K562 (cell line): ENCODE measurements around the gene FRMPD2. TPM values are rescaled to one million over a fixed set of nuclear protein-coding genes. Genes with fewer than 3 reads are reported as not detected.
A peak's percentile ranks its signal among the peaks of the same experiment; 100 is the strongest.

Source experiments
- ATF7 ChIP-seq: fragments of 450-650 bp; IDR thresholded peaks from 2 replicates; pipeline ENCODE4 v1.7.1; 2014; ENCODE audit warnings: mild to moderate bottlenecking, moderate library complexity
- BRCA1 ChIP-seq, 2 experiments: fragments of 450-650 bp in 1 of 2; sonication (generic) in 1 of 2; formaldehyde crosslinking in 1 of 2; IDR thresholded peaks; 2 replicates each; pipeline versions ENCODE4 v1.5.0 to v1.6.1; 2017 to 2020; ENCODE audit warnings: mild to moderate bottlenecking in 1 of 2, missing genetic modification reagents in 1 of 2
- CHD2 ChIP-seq: IDR thresholded peaks from 2 replicates; pipeline ENCODE4 v1.6.1; 2011; ENCODE audit warnings: low read depth, low read length
- CREB1 ChIP-seq, 2 experiments: sonication (generic) in 1 of 2; formaldehyde crosslinking in 1 of 2; IDR thresholded peaks; 2 replicates each; pipeline versions ENCODE4 v1.6.1 to v1.8.0; 2012 to 2022; ENCODE audit warnings: inconsistent platforms in 1 of 2, mild to moderate bottlenecking in 1 of 2, missing genetic modification reagents in 1 of 2, moderate library complexity in 1 of 2
- E2F3 ChIP-seq: fragments of 250-450 bp; sonication (Bioruptor Pico); IDR thresholded peaks from 2 replicates; pipeline ENCODE4 v1.4.0; 2020; ENCODE audit warnings: mild to moderate bottlenecking
- ERF ChIP-seq: fragments of 450-650 bp; formaldehyde crosslinking; IDR thresholded peaks from 2 replicates; pipeline ENCODE4 v1.4.0; 2020; ENCODE audit warnings: mild to moderate bottlenecking, mixed read lengths
- FOXM1 ChIP-seq, 2 experiments: fragments of 450-650 bp in 1 of 2; sonication (generic) in 1 of 2; formaldehyde crosslinking in 1 of 2; IDR thresholded peaks; 2 replicates each; pipeline versions ENCODE4 v1.6.1 to v1.9.0; 2017 to 2022; ENCODE audit warnings: low read depth in 2 of 2, mild to moderate bottlenecking in 2 of 2, missing genetic modification reagents in 1 of 2, moderate library complexity in 1 of 2
- MAZ ChIP-seq, 2 experiments: fragments of 450-650 bp in 1 of 2; sonication (generic) in 1 of 2; formaldehyde crosslinking; IDR thresholded peaks in 1 of 2; conservative IDR thresholded peaks in 1 of 2; 2 replicates each; pipeline versions ENCODE4 v1.4.0 to v1.5.0; 2020; ENCODE audit warnings: mild to moderate bottlenecking in 1 of 2, missing genetic modification reagents in 1 of 2
- MEF2A ChIP-seq: IDR thresholded peaks from 2 replicates; pipeline ENCODE4 v1.6.1; 2011; ENCODE audit warnings: low read depth, mild to moderate bottlenecking, low read length, moderate library complexity; ENCODE audit not compliant: control insufficient read depth
- MXI1 ChIP-seq: IDR thresholded peaks from 2 replicates; pipeline ENCODE4 v1.6.1; 2011; ENCODE audit warnings: low read depth, mild to moderate bottlenecking, improper control_type of control experiment, low read length
- NCOR1 ChIP-seq: fragments of 450-650 bp; IDR thresholded peaks from 2 replicates; pipeline ENCODE4 v1.6.1; 2016; ENCODE audit warnings: mild to moderate bottlenecking, moderate library complexity
- PTTG1 ChIP-seq: fragments of 450-650 bp; IDR thresholded peaks from 2 replicates; pipeline ENCODE4 v1.6.1; 2016; ENCODE audit warnings: low read depth, mild to moderate bottlenecking, missing genetic modification characterization, missing compliant biosample characterization
- RAD51 ChIP-seq: fragments of 450-650 bp; IDR thresholded peaks from 2 replicates; pipeline ENCODE4 v1.7.1; 2016; ENCODE audit warnings: low read depth, mild to moderate bottlenecking, borderline replicate concordance
- ZNF282 ChIP-seq: sonication (generic); formaldehyde crosslinking; IDR thresholded peaks from 2 replicates; pipeline ENCODE4 v1.8.1; 2023; ENCODE audit warnings: missing genetic modification reagents
- ZNF764 ChIP-seq: fragments of 250-450 bp; sonication (Bioruptor Pico); IDR thresholded peaks from 2 replicates; pipeline ENCODE4 v1.4.0; 2020; ENCODE audit warnings: low read depth, mild to moderate bottlenecking, moderate library complexity
- polyA plus RNA-seq, 8 experiments: library from polyadenylated mRNA; depleted of rRNA in 4 of 8; stranded (reverse) in 5 of 8; unstranded in 3 of 8; fragments of >200 nt; fragmentation: Nextera tagmentation in 2 of 8; fragmentation: Illumina TruSeq in 1 of 8; extraction: Ambion mirVana in 2 of 8; extraction: Trizol in 1 of 8; gene quantifications; 2 replicates each; pipeline versions ENCODE4 v1.2.1 to v1.2.3, GENCODE V29; 2011 to 2014; ENCODE audit warnings: inconsistent platforms in 1 of 8, missing spikeins in 1 of 8
- total RNA-seq, 7 experiments: library from RNA; depleted of rRNA in 6 of 7; stranded (reverse); fragments of >200 nt in 6 of 7; fragmentation: Illumina TruSeq in 2 of 7; extraction: Trizol in 2 of 7; gene quantifications; 2 replicates each; pipeline versions ENCODE4 v1.2.1 to v1.2.3, GENCODE V29; 2011 to 2021; ENCODE audit warnings: low replicate concordance in 1 of 7
- TF ChIP-seq, protein P1 (sequence below): fragments of 450-650 bp; IDR thresholded peaks from 2 replicates; pipeline ENCODE4 v1.6.1; 2016; ENCODE audit warnings: mild to moderate bottlenecking, moderate library complexity

FRMPD2 gene
- total and polyA plus RNA-seq, 9 of the 15 experiments (the other 6 are each of a cell fraction or from before 2014, with no cell fraction given): 0.12 to 0.95 (median 0.33) TPM

DNA sequence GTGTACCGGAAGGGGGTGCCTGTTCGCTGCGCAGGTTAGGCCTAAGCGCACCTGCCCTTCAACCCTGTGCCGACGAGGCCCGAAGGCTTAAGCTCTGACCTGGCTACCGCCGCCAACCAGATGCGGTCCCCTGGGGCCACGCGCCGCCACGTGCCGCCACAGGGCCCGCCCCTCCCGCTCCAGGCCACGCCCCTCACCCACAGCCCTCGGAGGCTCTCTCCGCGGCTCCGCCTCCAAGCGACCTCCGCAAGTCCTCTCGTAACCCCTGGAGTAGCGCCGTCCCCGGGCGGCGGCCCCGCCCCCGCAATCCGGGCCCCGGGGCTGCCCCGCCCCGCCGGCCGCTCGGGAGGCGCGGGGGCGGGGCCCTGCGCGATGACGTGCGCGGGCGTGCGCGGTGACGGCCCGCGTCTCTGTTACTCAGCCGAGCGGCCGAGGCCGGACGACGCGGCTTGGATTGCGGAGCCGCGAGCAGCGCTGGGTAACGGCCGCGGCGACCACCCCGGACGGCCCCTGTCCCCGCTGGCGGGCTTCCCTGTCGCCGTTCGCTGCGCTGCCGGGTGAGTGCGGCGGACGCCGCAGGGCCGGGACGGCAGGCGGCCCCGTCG is 31.9 kb upstream of the FRMPD2 start, which contains the start of gene MAPK8 (continued):
- TF ChIP-seq, protein P1, sequence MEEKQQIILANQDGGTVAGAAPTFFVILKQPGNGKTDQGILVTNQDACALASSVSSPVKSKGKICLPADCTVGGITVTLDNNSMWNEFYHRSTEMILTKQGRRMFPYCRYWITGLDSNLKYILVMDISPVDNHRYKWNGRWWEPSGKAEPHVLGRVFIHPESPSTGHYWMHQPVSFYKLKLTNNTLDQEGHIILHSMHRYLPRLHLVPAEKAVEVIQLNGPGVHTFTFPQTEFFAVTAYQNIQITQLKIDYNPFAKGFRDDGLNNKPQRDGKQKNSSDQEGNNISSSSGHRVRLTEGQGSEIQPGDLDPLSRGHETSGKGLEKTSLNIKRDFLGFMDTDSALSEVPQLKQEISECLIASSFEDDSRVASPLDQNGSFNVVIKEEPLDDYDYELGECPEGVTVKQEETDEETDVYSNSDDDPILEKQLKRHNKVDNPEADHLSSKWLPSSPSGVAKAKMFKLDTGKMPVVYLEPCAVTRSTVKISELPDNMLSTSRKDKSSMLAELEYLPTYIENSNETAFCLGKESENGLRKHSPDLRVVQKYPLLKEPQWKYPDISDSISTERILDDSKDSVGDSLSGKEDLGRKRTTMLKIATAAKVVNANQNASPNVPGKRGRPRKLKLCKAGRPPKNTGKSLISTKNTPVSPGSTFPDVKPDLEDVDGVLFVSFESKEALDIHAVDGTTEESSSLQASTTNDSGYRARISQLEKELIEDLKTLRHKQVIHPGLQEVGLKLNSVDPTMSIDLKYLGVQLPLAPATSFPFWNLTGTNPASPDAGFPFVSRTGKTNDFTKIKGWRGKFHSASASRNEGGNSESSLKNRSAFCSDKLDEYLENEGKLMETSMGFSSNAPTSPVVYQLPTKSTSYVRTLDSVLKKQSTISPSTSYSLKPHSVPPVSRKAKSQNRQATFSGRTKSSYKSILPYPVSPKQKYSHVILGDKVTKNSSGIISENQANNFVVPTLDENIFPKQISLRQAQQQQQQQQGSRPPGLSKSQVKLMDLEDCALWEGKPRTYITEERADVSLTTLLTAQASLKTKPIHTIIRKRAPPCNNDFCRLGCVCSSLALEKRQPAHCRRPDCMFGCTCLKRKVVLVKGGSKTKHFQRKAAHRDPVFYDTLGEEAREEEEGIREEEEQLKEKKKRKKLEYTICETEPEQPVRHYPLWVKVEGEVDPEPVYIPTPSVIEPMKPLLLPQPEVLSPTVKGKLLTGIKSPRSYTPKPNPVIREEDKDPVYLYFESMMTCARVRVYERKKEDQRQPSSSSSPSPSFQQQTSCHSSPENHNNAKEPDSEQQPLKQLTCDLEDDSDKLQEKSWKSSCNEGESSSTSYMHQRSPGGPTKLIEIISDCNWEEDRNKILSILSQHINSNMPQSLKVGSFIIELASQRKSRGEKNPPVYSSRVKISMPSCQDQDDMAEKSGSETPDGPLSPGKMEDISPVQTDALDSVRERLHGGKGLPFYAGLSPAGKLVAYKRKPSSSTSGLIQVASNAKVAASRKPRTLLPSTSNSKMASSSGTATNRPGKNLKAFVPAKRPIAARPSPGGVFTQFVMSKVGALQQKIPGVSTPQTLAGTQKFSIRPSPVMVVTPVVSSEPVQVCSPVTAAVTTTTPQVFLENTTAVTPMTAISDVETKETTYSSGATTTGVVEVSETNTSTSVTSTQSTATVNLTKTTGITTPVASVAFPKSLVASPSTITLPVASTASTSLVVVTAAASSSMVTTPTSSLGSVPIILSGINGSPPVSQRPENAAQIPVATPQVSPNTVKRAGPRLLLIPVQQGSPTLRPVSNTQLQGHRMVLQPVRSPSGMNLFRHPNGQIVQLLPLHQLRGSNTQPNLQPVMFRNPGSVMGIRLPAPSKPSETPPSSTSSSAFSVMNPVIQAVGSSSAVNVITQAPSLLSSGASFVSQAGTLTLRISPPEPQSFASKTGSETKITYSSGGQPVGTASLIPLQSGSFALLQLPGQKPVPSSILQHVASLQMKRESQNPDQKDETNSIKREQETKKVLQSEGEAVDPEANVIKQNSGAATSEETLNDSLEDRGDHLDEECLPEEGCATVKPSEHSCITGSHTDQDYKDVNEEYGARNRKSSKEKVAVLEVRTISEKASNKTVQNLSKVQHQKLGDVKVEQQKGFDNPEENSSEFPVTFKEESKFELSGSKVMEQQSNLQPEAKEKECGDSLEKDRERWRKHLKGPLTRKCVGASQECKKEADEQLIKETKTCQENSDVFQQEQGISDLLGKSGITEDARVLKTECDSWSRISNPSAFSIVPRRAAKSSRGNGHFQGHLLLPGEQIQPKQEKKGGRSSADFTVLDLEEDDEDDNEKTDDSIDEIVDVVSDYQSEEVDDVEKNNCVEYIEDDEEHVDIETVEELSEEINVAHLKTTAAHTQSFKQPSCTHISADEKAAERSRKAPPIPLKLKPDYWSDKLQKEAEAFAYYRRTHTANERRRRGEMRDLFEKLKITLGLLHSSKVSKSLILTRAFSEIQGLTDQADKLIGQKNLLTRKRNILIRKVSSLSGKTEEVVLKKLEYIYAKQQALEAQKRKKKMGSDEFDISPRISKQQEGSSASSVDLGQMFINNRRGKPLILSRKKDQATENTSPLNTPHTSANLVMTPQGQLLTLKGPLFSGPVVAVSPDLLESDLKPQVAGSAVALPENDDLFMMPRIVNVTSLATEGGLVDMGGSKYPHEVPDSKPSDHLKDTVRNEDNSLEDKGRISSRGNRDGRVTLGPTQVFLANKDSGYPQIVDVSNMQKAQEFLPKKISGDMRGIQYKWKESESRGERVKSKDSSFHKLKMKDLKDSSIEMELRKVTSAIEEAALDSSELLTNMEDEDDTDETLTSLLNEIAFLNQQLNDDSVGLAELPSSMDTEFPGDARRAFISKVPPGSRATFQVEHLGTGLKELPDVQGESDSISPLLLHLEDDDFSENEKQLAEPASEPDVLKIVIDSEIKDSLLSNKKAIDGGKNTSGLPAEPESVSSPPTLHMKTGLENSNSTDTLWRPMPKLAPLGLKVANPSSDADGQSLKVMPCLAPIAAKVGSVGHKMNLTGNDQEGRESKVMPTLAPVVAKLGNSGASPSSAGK: peak; percentile 100
- no peak for TF ChIP-seq FOXM1 (IDR thresholded peaks at IDR 0.05; ENCODE audit: low read depth)
- peak; percentile 98 for TF ChIP-seq FOXM1 (CRISPR knock-in tag; IDR thresholded peaks at IDR 0.05; ENCODE audit: low read depth)
- TF ChIP-seq ATF7: peak; percentile 66
- 0 out of 2 replicates have a peak, but pooled peaks have one; percentile 29 for TF ChIP-seq CHD2
- peak; percentile 54; the same call in 1 of the 2 replicates for TF ChIP-seq ERF
- no peak for TF ChIP-seq MEF2A
- TF ChIP-seq ZNF764 (CRISPR knock-in tag): no peak
- TF ChIP-seq BRCA1 (IDR thresholded peaks at IDR 0.05): no peak
- 0 out of 2 replicates have a peak, but pooled peaks have one; percentile 81 for TF ChIP-seq BRCA1 (CRISPR knock-in tag; IDR thresholded peaks at IDR 0.05)
- TF ChIP-seq E2F3: 0 out of 2 replicates have a peak, but pooled peaks have one; percentile 59
- TF ChIP-seq MXI1: peak; percentile 30; the same call in 1 of the 2 replicates
- peak; percentile 88 for TF ChIP-seq CREB1 (IDR thresholded peaks at IDR 0.05)
- TF ChIP-seq CREB1 (CRISPR knock-in tag; IDR thresholded peaks at IDR 0.05): peak; percentile 75
- no peak for TF ChIP-seq PTTG1 (tag)
- peak; percentile 63 to 90 for TF ChIP-seq MAZ (CRISPR knock-in tag; conservative IDR thresholded peaks at IDR 0.05 in 1 of 2, IDR thresholded peaks at IDR 0.05 in 1 of 2)
- 0 out of 2 replicates have a peak, but pooled peaks have one; percentile 21 for TF ChIP-seq NCOR1
- TF ChIP-seq RAD51: peak; percentile 82
- peak; percentile 73; the same call in 1 of the 2 replicates for TF ChIP-seq ZNF282
